DND-41 (cell line): ENCODE data around the gene PIK3IP1.

Experiments
- CTCF ChIP-seq: IDR thresholded peaks from 2 replicates; pipeline ENCODE4 v1.5.1; 2012; ENCODE audit warnings: borderline replicate concordance, low read length, moderate library complexity, mild to moderate bottlenecking; ENCODE audit not compliant: poor library complexity, severe bottlenecking; ENCODE audit errors: extremely low read depth
- EZH2 ChIP-seq: IDR thresholded peaks from 3 replicates; pipeline ENCODE4 v1.6.1; 2012; ENCODE audit warnings: borderline replicate concordance, low read depth, mild to moderate bottlenecking, moderate library complexity, low read length, inconsistent platforms; ENCODE audit not compliant: severe bottlenecking

DNA sequence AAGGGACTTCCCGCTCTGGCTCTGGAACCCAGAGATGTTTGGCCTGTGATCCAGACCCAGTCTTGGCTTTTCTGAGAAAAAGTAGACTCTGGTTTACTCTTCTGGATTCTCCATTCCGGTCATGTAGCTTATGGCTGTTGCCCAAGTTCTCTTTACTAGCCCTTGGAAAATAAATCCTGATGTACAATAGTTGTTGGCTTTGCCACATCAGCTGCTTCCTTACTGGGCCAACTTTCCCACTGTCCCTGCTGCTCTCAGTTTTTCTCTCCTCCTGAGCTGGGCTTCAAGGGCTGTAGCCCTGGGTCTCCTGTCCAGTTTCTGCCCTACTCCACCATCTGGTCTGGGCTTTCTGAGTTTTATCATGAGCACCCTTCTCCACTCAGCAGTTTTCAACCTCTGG lies 41.4 kb upstream of the PIK3IP1 start:
- TF ChIP-seq CTCF (no peak), EZH2 (no peak)
